Astrocyte of the cerebellum (primary cell): ENCODE results near the gene RFNG.

Experiments used
- DNase-seq: peaks from one replicate; pipeline ENCODE4 v3.0.0-alpha.2; 2011; ENCODE audit warnings: low read depth
- H3K4me3 ChIP-seq: 2 replicates; pipeline ENCODE4 v1.5.1; 2011; ENCODE audit warnings: mild to moderate bottlenecking, low read depth, low read length, moderate library complexity
- CTCF ChIP-seq: IDR thresholded peaks from 2 replicates; pipeline ENCODE4 v1.5.1; 2012; ENCODE audit warnings: low read length, low read depth, moderate library complexity, mild to moderate bottlenecking; ENCODE audit errors: missing control alignments
- in situ Hi-C: cut with HindIII; loops from 2 replicates; pipeline ENCODE4 v1.10.0; 2017; ENCODE audit warnings: low sequenced_read_pairs

Gene RFNG

DNA sequence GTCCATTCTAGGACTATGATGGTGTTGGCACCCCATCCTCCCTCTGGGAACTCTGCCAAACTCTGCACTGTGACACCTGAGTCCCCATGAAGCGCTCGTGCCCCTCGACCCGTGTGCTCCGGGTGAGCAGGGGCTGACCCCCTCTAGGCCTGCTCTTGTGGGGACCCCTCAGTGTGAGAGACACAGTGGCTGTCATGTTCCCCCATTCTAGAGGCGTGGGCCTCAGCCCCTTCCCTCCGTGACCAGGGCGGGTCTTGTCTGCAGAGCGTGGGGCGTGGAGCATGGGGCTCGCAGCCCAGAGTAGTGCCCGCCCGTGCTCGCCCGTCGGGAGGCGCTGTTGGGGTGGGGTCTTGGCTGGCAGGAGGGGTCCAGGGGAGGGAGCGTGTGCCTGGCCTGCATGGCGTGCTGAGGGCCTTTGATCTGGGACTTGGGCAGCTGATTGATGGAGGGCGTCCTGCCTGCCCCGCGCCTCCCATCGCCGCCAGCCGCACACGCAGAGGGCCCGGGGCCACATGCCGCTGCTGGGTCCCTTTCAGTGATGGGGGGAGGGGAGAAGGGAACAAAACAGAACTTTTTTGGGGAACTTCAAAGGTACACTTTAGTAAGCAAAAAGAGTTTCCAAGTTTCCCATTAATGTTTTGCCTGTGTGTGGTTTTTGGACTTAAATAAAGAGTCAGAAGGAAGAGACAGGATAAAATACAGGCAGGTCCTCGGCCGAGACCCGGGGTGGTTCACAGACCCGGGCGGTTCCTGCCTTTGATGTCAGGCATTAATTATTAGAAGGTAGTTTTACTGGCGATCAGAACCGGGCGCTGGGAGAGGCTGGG lies 51.4 kb downstream of the RFNG start:
- no peak for DNase-seq
- in situ Hi-C loops: no loop called here
- no peak for TF ChIP-seq CTCF
- no peak overlapping the region for H3K4me3 ChIP-seq

DNA sequence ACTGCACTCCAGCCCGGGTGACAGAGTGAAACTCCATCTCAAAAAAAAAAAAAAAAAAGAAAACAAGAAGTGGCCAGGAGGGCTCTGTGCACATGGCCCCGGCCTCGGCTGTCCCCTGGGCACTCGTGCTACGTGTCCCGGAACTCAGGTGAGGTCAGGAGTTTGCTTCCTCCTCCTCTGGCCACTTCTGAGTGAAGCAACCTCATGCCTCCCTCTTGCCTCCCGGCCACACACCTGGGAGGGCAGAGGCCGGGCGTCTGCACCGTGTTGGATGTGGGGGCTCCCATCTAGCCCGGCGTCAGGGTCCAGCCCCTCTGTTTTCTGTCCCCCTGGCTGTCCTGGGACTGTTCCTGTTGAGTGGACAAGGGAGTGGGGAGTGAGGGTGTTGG lies 52.0 kb downstream of the RFNG start:
- H3K4me3 ChIP-seq: no peak overlapping the region
- DNase-seq: no peak
- in situ Hi-C loops: no loop called here
- no peak for TF ChIP-seq CTCF

DNA sequence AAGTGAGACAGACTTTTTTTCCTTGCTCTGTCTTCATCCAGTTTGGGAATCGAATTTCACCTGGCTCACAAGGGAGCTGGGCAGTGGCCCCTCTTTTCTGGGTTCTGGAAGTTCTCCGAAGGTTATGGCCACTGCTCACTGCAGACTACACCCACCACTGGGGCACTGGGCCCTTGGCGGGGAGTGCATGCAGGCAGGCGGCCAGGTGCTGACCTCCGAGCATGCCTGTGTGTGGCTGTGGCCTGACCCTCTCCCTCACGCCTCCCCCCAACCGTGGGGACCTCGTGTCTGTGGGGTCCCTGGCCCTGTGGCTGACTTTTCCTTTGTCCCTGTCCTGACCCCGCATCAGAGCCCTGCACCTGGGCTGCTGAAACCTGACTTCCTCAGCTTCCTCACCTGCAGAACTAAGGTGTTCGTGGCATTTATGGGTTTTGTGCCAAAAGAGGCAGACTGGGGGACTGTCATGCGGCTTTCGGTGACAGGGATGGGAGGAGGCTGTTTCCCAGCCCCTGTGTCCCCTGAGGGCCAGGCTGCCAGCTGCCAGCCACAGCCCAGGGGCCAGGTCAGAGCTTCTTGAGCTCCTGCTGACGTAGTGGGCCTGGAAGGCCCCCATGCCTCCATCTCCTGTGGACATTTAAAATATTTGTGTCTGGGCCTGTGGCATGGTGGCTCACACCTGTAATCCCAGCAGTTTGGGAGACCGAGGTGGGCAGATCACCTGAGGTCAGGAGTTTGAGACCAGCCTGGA lies 52.7 kb downstream of the RFNG start:
- no peak for TF ChIP-seq CTCF
- H3K4me3 ChIP-seq: no peak overlapping the region
- in situ Hi-C loops: no loop called here
- DNase-seq: no peak

DNA sequence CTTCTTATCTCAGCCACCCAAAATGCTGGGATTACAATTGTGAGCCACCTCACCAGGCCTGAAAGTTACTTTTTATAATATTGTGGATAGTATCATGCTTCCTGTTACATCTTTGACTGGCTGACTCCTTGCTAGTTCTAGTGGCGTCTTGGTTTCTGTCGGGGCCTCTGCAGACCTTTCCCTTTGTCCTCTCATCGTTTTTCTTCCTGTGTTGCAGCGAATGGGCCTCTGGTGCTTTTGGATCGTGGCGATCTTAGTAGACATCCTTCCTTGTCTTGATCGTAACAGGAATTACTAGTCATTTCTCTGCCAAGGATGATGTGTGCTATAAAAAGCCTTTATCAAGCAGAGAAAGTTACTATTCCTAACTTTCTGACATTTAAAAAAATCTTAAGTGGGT lies 53.4 kb downstream of the RFNG start:
- in situ Hi-C loops: no loop called here
- DNase-seq: no peak
- no peak overlapping the region for H3K4me3 ChIP-seq
- no peak for TF ChIP-seq CTCF
